Activated CD4-positive, alpha-beta memory T cell treated with anti-CD3 and anti-CD28 coated beads for 36 hours (primary cell): Measurements from ENCODE around the gene BLOC1S6. TPM values are rescaled to one million over a fixed set of nuclear protein-coding genes. Genes with fewer than 3 reads are reported as not detected.
"Not testable (repeated sequence)": the region's sequence is repeated elsewhere in the genome, so short reads cannot be mapped to it uniquely, and the experiment has no call there.

Experiments
- CTCF ChIA-PET: fragments of 350-600 bp; sonication (Branson Sonifier 250); formaldehyde crosslinking; loops from one replicate; lab custom pipeline; 2021; ENCODE audit warnings: antibody characterized with exemption, inconsistent platforms; lab: Charles Lee
- POLR2A ChIA-PET: fragments of 350-600 bp; sonication (Branson Sonifier 250); formaldehyde crosslinking; loops from one replicate; lab custom pipeline; 2021; ENCODE audit warnings: antibody characterized with exemption; lab: Charles Lee
- DNase-seq: peaks from one replicate; pipeline ENCODE4 v3.0.0-alpha.2; 2020
- H3K27ac Mint-ChIP-seq: one replicate; pipeline ENCODE4 v1.8.0; 2021; ENCODE audit warnings: mixed read lengths
- H3K27me3 Mint-ChIP-seq: one replicate; pipeline ENCODE4 v1.8.0; 2021; ENCODE audit warnings: mixed read lengths
- H3K36me3 Mint-ChIP-seq: one replicate; pipeline ENCODE4 v1.8.0; 2021; ENCODE audit warnings: mixed read lengths
- H3K4me1 Mint-ChIP-seq: one replicate; pipeline ENCODE4 v1.8.0; 2021; ENCODE audit warnings: low read depth, mixed read lengths
- H3K4me3 Mint-ChIP-seq: one replicate; pipeline ENCODE4 v1.8.0; 2021; ENCODE audit warnings: mild to moderate bottlenecking, mixed read lengths
- H3K9me3 Mint-ChIP-seq: one replicate; pipeline ENCODE4 v1.8.0; 2021; ENCODE audit warnings: mixed read lengths
- intact Hi-C: fragments of 100-400 bp; cut with micrococcal nuclease; formaldehyde crosslinking; loops from one replicate; pipeline ENCODE4 v1.15.1; 2023
- total RNA-seq, 2 experiments: library from RNA; stranded (reverse); gene quantifications; one replicate each; pipeline ENCODE4 v1.2.3, GENCODE V29; 2021

Gene BLOC1S6
- total RNA-seq, 2 experiments from 2014 or later, result 48.5 to 49.4 TPM

GRCh38 chr15:45641999-45642932 is 55.1 kb downstream of the BLOC1S6 start:
- no peak for DNase-seq
- CTCF ChIA-PET, result interaction anchor here (0.5 to 1.4 kb wide), 4 partner anchors 24 to 185 kb away, joined by 3 to 5 read pairs (median 3); no protein-coding TSS in a partner anchor
- Mint-ChIP-seq H3K4me1 (peaks cover 99% of the 10 kb centered on the region), H3K36me3 (peaks cover 53% of the 10 kb centered on the region), H3K9me3 (no peaks in the 10 kb centered on the region), H3K27me3 (no peaks in the 10 kb centered on the region), H3K27ac (peak overlapping the region; percentile 97), H3K4me3 (no peak overlapping the region)
- POLR2A ChIA-PET, result interaction anchor here (0.9 to 1.8 kb wide), 3 partner anchors 20 to 239 kb away, joined by 3 to 10 read pairs (median 3); partner anchors contain the start of gene BLOC1S6
- intact Hi-C loops, result no loop called here

GRCh38 chr15:45644437-45644836 is 57.3 kb downstream of the BLOC1S6 start:
- peak overlapping the region; percentile 90 for H3K27ac Mint-ChIP-seq
- intact Hi-C loops, result no loop called here
- H3K4me3 Mint-ChIP-seq, result peak overlapping the region; percentile 4
- H3K9me3 Mint-ChIP-seq, result no peaks in the 10 kb centered on the region
- no peaks in the 10 kb centered on the region for H3K27me3 Mint-ChIP-seq
- peaks cover 36% of the 10 kb centered on the region for H3K36me3 Mint-ChIP-seq
- peak; percentile 41 for DNase-seq
- POLR2A ChIA-PET, result interaction anchor here (3.2 to 4.4 kb wide), 2 partner anchors 9 to 57 kb away, joined by 14 to 55 read pairs; partner anchors contain the start of genes BLOC1S6 and SQOR
- CTCF ChIA-PET, result interaction anchor here (1.8 kb wide), 1 partner anchor 9 kb away, joined by 8 read pairs; no protein-coding TSS in a partner anchor
- peaks cover 85% of the 10 kb centered on the region for H3K4me1 Mint-ChIP-seq

GRCh38 chr15:45645026-45645980 is 58.1 kb downstream of the BLOC1S6 start:
- CTCF ChIA-PET, result interaction anchor here (1.0 to 2.3 kb wide), 4 partner anchors 8 to 60 kb away, joined by 3 to 11 read pairs (median 8); partner anchors contain the start of gene SQOR
- peaks cover 2% of the 10 kb centered on the region for H3K9me3 Mint-ChIP-seq

GRCh38 chr15:45646220-45646619 is 59.0 kb downstream of the BLOC1S6 start:
- POLR2A ChIA-PET, result interaction anchor here (0.8 to 4.4 kb wide), 3 partner anchors 10 to 58 kb away, joined by 5 to 55 read pairs (median 14); partner anchors contain the start of genes BLOC1S6 and SQOR
- peak overlapping the region; percentile 90 for H3K27ac Mint-ChIP-seq
- DNase-seq, result peak; percentile 45
- intact Hi-C loops, result no loop called here
- H3K4me1 Mint-ChIP-seq, result peaks cover 80% of the 10 kb centered on the region
- peaks cover 34% of the 10 kb centered on the region for H3K36me3 Mint-ChIP-seq
- CTCF ChIA-PET, result interaction anchor here (0.6 to 2.3 kb wide), 6 partner anchors 9 to 59 kb away, joined by 3 to 11 read pairs (median 4); partner anchors contain the start of gene SQOR
- peak overlapping the region; percentile 16 for H3K4me3 Mint-ChIP-seq
- no peaks in the 10 kb centered on the region for H3K27me3 Mint-ChIP-seq
- H3K9me3 Mint-ChIP-seq, result peaks cover 4% of the 10 kb centered on the region

More at GRCh38 chr15:45645026-45645980, 58.1 kb downstream of the BLOC1S6 start:
- intact Hi-C loops, result loop anchor here (1.0 kb wide), 2 partner anchors 8 to 447 kb away; no protein-coding TSS in a partner anchor
- Mint-ChIP-seq H3K36me3 (peaks cover 31% of the 10 kb centered on the region), H3K4me1 (peaks cover 85% of the 10 kb centered on the region), H3K4me3 (peak overlapping the region; percentile 64), H3K27ac (peak overlapping the region; percentile 90), H3K27me3 (no peaks in the 10 kb centered on the region)
- POLR2A ChIA-PET, result interaction anchor here (3.2 to 4.4 kb wide), 2 partner anchors 10 to 58 kb away, joined by 14 to 55 read pairs; partner anchors contain the start of genes BLOC1S6 and SQOR
- peak; percentile 75 for DNase-seq

GRCh38 chr15:45647828-45648227 is 60.6 kb downstream of the BLOC1S6 start:
- Mint-ChIP-seq H3K27ac (no peak overlapping the region), H3K9me3 (peaks cover 4% of the 10 kb centered on the region), H3K27me3 (no peaks in the 10 kb centered on the region), H3K36me3 (peaks cover 28% of the 10 kb centered on the region), H3K4me1 (peaks cover 74% of the 10 kb centered on the region), H3K4me3 (no peak overlapping the region)
- intact Hi-C loops, result no loop called here
- ChIA-PET POLR2A (interaction anchor here (4.4 kb wide), 1 partner anchor 12 kb away, joined by 55 read pairs; the partner anchor contains the start of gene SQOR), CTCF (interaction anchor here (1.6 kb wide), 1 partner anchor 12 kb away, joined by 4 read pairs; no protein-coding TSS in a partner anchor)
- DNase-seq, result no peak

GRCh38 chr15:45648521-45649200 is 61.5 kb downstream of the BLOC1S6 start:
- Mint-ChIP-seq H3K9me3 (peaks cover 4% of the 10 kb centered on the region), H3K27me3 (no peaks in the 10 kb centered on the region), H3K36me3 (peaks cover 27% of the 10 kb centered on the region), H3K4me3 (no peak overlapping the region), H3K4me1 (peaks cover 74% of the 10 kb centered on the region), H3K27ac (peak overlapping the region; percentile 14)
- DNase-seq, result peak; percentile 23
- intact Hi-C loops, result no loop called here
- CTCF ChIA-PET, result interaction anchor here (0.7 to 2.2 kb wide), 2 partner anchors 8 to 15 kb away, joined by 3 to 7 read pairs; no protein-coding TSS in a partner anchor
- POLR2A ChIA-PET, result interaction anchor here (0.6 to 0.8 kb wide), 2 partner anchors 11 to 13 kb away, joined by 3 read pairs; no protein-coding TSS in a partner anchor

- peaks cover 72% of the 10 kb centered on the region for H3K4me1 Mint-ChIP-seq
- H3K27me3 Mint-ChIP-seq, H3K4me3 Mint-ChIP-seq, H3K9me3 Mint-ChIP-seq, POLR2A ChIA-PET: not testable (repeated sequence)
- CTCF ChIA-PET, result interaction anchor here (2.2 kb wide), 1 partner anchor 10 kb away, joined by 7 read pairs; no protein-coding TSS in a partner anchor
- peak overlapping the region; percentile 74 for H3K27ac Mint-ChIP-seq
- peak; percentile 53 for DNase-seq
- intact Hi-C loops, result loop anchor here (2.0 kb wide), 1 partner anchor 15 kb away; the partner anchor contains the start of gene SQOR
- peaks cover 21% of the 10 kb centered on the region for H3K36me3 Mint-ChIP-seq
Observed at GRCh38 chr15:45650007-45650406, 62.8 kb downstream of the BLOC1S6 start.

GRCh38 chr15:45650889-45651525 is 63.8 kb downstream of the BLOC1S6 start:
- Mint-ChIP-seq H3K9me3 (peaks cover 4% of the 10 kb centered on the region), H3K27ac (no peak overlapping the region), H3K4me3 (no peak overlapping the region), H3K36me3 (peaks cover 17% of the 10 kb centered on the region), H3K4me1 (peaks cover 67% of the 10 kb centered on the region), H3K27me3 (no peaks in the 10 kb centered on the region)
- DNase-seq, result no peak
- ChIA-PET POLR2A (no interaction called here), CTCF (interaction anchor here (2.2 kb wide), 1 partner anchor 11 kb away, joined by 7 read pairs; no protein-coding TSS in a partner anchor)
- intact Hi-C loops, result loop anchor here (2.0 kb wide), 1 partner anchor 16 kb away; the partner anchor contains the start of gene SQOR

GRCh38 chr15:45653702-45654424 is 66.7 kb downstream of the BLOC1S6 start:
- intact Hi-C loops, result no loop called here
- Mint-ChIP-seq H3K27ac (no peak overlapping the region), H3K27me3 (no peaks in the 10 kb centered on the region), H3K9me3 (peaks cover 4% of the 10 kb centered on the region), H3K36me3 (peaks cover 11% of the 10 kb centered on the region), H3K4me1 (peaks cover 63% of the 10 kb centered on the region), H3K4me3 (no peak overlapping the region)
- ChIA-PET CTCF (interaction anchor here (0.9 to 1.4 kb wide), 3 partner anchors 11 to 49 kb away, joined by 3 to 4 read pairs (median 3); no protein-coding TSS in a partner anchor), POLR2A (no interaction called here)
- DNase-seq, result no peak
